ENCODE measurements around the gene IGFBP6. TPM values are rescaled to one million over a fixed set of nuclear protein-coding genes. Genes with fewer than 3 reads are reported as not detected.

The IGFBP6 gene
- total RNA-seq, 2 experiments from 2014 or later, result 3.7 to 6.4 TPM

DNA sequence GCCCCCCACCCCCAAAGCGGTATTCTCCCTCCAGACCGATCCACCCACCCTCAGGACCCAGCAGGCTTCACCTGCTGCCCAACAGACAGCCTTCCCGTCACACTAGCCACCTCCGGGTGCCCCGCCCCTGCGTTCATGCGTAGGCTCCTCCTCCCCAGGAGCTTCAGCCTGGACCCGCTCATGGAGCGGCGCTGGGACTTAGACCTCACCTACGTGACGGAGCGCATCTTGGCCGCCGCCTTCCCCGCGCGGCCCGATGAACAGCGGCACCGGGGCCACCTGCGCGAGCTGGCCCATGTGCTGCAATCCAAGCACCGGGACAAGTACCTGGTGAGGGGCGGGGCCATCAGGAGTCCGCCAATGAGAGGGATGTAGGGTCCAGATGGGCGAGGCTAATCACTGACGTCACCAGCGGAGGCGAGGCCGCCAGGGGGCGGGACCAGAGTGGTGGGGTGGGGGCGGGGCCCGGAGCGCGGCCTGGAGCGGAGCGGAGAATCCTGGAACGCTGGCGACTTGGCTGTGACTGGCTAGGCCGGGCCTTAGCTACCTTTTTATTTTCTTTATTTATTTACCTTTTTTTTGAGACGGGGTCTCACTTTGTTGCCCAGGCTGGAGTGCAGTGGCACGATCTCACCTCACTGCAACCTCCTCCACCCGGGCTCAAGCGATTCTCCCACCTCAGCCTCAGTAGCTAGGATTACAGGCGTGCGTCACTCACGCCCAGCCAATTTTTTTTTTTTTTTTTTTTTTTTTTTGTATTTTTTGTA lies 43.2 kb upstream of the IGFBP6 start:
- Mint-ChIP-seq H3K4me1 (ENCODE audit: low read depth) (peaks cover 11% of the 10 kb centered on the region), H3K27ac (peak overlapping the region; percentile 83), H3K36me3 (ENCODE audit: low read depth) (no peaks in the 10 kb centered on the region), H3K9me3 (no peaks in the 10 kb centered on the region), H3K4me3 (peak overlapping the region; percentile 95), H3K27me3 (ENCODE audit: low read depth) (no peaks in the 10 kb centered on the region)
- CTCF ChIA-PET, result interaction anchor here (0.6 to 4.2 kb wide), 13 partner anchors 8 to 1034 kb away, joined by 3 to 32 read pairs (median 3); partner anchors contain the start of genes AAAS and SOAT2
- intact Hi-C loops (cut with micrococcal nuclease), result loop anchor here (1.0 kb wide), 2 partner anchors 25 to 48 kb away; partner anchors contain the start of genes EIF4B and SPRYD3
- peak; percentile 95 for DNase-seq

DNA sequence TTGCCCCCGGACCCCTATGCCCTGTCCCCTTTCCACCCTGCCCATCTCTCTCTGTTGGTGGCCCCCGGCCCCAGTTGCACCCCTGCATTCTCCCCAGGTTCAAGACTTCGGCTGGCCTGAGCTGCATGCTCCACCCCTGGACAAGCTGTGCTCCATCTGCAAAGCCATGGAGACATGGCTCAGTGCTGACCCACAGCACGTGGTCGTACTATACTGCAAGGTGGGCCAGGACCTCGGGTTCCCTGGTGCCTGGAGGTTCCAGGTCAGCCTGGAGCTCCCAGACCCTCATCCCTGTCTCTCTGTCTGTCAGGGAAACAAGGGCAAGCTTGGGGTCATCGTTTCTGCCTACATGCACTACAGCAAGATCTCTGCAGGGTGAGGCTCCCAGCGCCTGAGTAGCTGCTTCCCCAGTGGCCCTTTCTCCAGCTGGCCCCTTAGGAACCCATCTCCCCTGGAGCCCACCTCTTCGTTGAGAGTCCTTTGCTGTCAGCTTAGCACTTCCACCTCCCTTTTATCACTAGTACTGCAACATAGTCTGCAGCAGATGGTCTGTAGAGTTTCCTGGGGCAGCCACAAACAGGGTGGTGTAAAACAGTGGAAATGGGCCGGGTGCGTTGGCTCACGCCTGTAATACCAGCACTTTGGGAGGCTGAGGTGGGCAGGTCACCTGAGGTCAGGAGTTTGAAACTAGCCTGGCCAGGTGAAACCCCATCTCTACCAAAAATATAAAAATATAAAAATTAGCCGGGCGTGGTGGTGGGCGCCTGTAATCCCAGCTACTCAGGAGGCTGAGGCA lies 41.8 kb upstream of the IGFBP6 start:
- H3K4me3 Mint-ChIP-seq, result no peak overlapping the region
- H3K36me3 Mint-ChIP-seq (ENCODE audit: low read depth), result no peaks in the 10 kb centered on the region
- no peaks in the 10 kb centered on the region for H3K27me3 Mint-ChIP-seq (ENCODE audit: low read depth)
- no peak overlapping the region for H3K27ac Mint-ChIP-seq
- H3K4me1 Mint-ChIP-seq (ENCODE audit: low read depth), result peaks cover 8% of the 10 kb centered on the region
- CTCF ChIA-PET, result interaction anchor here (0.5 to 4.2 kb wide), 7 partner anchors 10 to 242 kb away, joined by 3 to 32 read pairs (median 4); partner anchors contain the start of gene SOAT2
- no peak for DNase-seq
- H3K9me3 Mint-ChIP-seq, result no peaks in the 10 kb centered on the region
- intact Hi-C loops (cut with micrococcal nuclease), result no loop called here

DNA sequence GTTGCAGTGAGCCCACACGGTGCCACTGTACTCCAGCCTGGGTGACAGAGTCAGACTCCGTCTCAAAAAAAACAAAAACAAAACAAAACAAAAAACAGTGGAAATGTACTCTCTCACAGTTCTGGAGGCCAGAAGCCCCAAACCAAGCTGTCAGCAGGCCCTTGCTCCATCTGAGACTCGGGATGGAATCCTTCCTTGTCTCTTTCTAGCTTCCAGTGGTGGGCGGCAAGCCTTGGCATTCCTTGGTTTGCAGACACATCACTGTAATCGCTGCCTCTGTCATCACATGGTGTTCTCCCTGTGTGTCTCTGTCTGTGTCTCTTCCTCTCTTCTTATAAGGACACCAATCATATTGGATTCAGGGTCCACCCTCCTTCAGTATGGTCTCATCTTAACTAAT lies 41.2 kb upstream of the IGFBP6 start:
- Mint-ChIP-seq H3K4me1 (ENCODE audit: low read depth) (peaks cover 8% of the 10 kb centered on the region), H3K4me3 (no peak overlapping the region), H3K27ac (no peak overlapping the region), H3K9me3 (no peaks in the 10 kb centered on the region), H3K36me3 (ENCODE audit: low read depth) (no peaks in the 10 kb centered on the region), H3K27me3 (ENCODE audit: low read depth) (no peaks in the 10 kb centered on the region)
- no peak for DNase-seq
- CTCF ChIA-PET, result interaction anchor here (0.5 to 4.2 kb wide), 6 partner anchors 10 to 242 kb away, joined by 3 to 32 read pairs (median 4); no protein-coding TSS in a partner anchor
- intact Hi-C loops (cut with micrococcal nuclease), result no loop called here

DNA sequence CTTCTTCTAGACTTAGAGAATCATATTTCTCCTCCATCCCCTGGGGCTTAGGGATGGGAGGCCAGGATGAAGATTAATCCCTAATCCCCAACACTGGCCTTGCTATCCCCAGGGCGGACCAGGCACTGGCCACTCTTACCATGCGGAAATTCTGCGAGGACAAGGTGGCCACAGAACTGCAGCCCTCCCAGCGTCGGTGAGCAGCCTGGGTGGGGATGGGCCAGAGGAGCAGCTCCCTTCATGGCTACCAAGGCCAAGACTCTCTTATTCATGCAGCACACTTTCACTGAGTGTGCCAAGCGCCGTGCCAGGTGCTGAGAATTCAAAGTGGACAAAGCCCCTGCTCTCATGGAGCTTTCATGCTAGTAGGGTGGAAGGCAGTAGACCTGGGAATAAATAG lies 40.6 kb upstream of the IGFBP6 start:
- H3K27me3 Mint-ChIP-seq (ENCODE audit: low read depth), result no peaks in the 10 kb centered on the region
- intact Hi-C loops (cut with micrococcal nuclease), result no loop called here
- H3K4me3 Mint-ChIP-seq, result no peak overlapping the region
- H3K4me1 Mint-ChIP-seq (ENCODE audit: low read depth), result peaks cover 8% of the 10 kb centered on the region
- DNase-seq, result no peak
- H3K27ac Mint-ChIP-seq, result no peak overlapping the region
- H3K9me3 Mint-ChIP-seq, result no peaks in the 10 kb centered on the region
- H3K36me3 Mint-ChIP-seq (ENCODE audit: low read depth), result no peaks in the 10 kb centered on the region
- CTCF ChIA-PET, result interaction anchor here (1.1 to 4.2 kb wide), 3 partner anchors 9 to 41 kb away, joined by 3 to 32 read pairs (median 7); no protein-coding TSS in a partner anchor

DNA sequence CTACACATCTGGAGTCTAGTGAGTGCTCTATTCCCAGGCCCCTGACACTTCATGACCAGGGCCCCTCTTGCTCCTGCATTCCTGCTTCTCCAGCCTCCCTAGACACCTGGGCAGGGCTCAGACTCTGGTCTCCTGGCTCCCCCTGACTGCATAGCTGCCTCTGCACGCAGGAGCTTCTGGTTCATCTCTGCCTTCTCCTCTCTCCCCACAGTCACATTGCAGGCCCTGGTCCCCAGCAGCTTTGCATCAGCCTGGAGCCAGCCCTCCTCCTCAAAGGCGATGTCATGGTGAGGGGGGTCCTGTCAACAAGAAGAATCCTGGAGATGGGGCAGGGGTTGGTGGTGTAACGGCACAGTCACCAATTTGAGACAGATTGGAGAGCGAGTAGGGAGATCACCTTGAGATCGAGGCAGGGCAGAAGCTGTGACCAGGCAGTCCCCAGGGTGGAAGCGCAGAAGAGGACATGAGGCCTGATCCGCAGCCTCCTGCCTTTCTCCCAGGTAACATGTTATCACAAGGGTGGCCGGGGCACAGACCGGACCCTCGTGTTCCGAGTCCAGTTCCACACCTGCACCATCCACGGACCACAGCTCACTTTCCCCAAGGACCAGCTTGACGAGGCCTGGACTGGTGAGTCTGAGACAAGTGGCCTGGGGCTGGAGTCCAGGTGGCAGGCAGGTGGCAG lies 39.5 kb upstream of the IGFBP6 start:
- Mint-ChIP-seq H3K36me3 (ENCODE audit: low read depth) (no peaks in the 10 kb centered on the region), H3K27me3 (ENCODE audit: low read depth) (no peaks in the 10 kb centered on the region), H3K4me1 (ENCODE audit: low read depth) (peaks cover 8% of the 10 kb centered on the region), H3K9me3 (no peaks in the 10 kb centered on the region), H3K27ac (no peak overlapping the region), H3K4me3 (no peak overlapping the region)
- CTCF ChIA-PET, result interaction anchor here (0.5 to 2.0 kb wide), 4 partner anchors 8 to 63 kb away, joined by 3 to 7 read pairs (median 4); no protein-coding TSS in a partner anchor
- intact Hi-C loops (cut with micrococcal nuclease), result no loop called here
- DNase-seq, result no peak

DNA sequence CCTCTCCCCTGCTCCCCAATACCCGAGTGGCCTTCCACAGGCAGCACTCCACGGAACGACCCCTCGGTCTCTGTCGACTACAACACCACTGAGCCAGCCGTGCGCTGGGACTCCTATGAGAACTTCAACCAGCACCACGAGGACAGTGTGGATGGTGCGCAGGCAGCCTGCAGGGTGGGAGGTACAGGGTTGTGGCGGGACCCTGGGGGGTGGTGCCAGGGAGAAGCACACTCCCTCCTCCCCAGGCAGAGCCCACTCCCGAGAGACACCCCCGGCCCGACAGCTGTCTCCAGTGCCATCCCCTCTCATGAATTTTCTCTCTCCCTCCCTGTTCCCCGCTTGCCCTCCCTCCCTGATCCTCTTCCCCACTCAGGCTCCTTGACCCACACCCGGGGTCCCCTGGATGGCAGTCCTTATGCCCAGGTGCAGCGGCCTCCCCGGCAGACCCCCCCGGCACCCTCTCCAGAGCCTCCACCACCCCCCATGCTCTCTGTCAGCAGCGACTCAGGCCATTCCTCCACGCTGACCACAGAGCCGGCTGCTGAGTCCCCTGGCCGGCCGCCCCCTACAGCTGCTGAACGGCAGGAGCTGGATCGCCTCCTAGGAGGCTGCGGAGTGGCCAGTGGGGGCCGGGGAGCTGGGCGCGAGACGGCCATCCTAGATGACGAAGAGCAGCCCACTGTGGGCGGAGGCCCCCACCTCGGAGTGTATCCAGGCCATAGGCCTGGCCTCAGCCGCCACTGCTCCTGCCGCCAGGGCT lies 38.6 kb upstream of the IGFBP6 start:
- H3K27ac Mint-ChIP-seq, result no peak overlapping the region
- H3K4me1 Mint-ChIP-seq (ENCODE audit: low read depth), result peaks cover 4% of the 10 kb centered on the region
- CTCF ChIA-PET, result interaction anchor here (2.0 kb wide), 1 partner anchor 40 kb away, joined by 5 read pairs; no protein-coding TSS in a partner anchor
- H3K9me3 Mint-ChIP-seq, result no peaks in the 10 kb centered on the region
- intact Hi-C loops (cut with micrococcal nuclease), result no loop called here
- DNase-seq, result no peak
- no peak overlapping the region for H3K4me3 Mint-ChIP-seq
- H3K36me3 Mint-ChIP-seq (ENCODE audit: low read depth), result no peaks in the 10 kb centered on the region
- H3K27me3 Mint-ChIP-seq (ENCODE audit: low read depth), result no peaks in the 10 kb centered on the region

DNA sequence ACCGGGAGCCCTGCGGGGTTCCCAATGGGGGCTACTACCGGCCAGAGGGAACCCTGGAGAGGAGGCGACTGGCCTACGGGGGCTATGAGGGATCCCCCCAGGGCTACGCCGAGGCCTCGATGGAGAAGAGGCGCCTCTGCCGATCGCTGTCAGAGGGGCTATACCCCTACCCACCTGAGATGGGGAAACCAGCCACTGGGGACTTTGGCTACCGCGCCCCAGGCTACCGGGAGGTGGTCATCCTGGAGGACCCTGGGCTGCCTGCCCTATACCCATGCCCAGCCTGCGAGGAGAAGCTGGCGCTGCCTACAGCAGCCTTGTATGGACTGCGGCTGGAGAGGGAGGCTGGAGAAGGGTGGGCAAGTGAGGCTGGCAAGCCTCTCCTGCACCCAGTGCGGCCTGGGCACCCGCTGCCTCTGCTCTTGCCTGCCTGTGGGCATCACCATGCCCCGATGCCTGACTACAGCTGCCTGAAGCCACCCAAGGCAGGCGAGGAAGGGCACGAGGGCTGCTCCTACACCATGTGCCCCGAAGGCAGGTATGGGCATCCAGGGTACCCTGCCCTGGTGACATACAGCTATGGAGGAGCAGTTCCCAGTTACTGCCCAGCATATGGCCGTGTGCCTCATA lies 37.9 kb upstream of the IGFBP6 start:
- H3K36me3 Mint-ChIP-seq (ENCODE audit: low read depth), result no peaks in the 10 kb centered on the region
- CTCF ChIA-PET, result interaction anchor here (2.0 kb wide), 1 partner anchor 40 kb away, joined by 5 read pairs; no protein-coding TSS in a partner anchor
- intact Hi-C loops (cut with micrococcal nuclease), result no loop called here
- H3K4me1 Mint-ChIP-seq (ENCODE audit: low read depth), result no peaks in the 10 kb centered on the region
- no peak overlapping the region for H3K4me3 Mint-ChIP-seq
- H3K9me3 Mint-ChIP-seq, result no peaks in the 10 kb centered on the region
- no peaks in the 10 kb centered on the region for H3K27me3 Mint-ChIP-seq (ENCODE audit: low read depth)
- no peak for DNase-seq
- H3K27ac Mint-ChIP-seq, result no peak overlapping the region

DNA sequence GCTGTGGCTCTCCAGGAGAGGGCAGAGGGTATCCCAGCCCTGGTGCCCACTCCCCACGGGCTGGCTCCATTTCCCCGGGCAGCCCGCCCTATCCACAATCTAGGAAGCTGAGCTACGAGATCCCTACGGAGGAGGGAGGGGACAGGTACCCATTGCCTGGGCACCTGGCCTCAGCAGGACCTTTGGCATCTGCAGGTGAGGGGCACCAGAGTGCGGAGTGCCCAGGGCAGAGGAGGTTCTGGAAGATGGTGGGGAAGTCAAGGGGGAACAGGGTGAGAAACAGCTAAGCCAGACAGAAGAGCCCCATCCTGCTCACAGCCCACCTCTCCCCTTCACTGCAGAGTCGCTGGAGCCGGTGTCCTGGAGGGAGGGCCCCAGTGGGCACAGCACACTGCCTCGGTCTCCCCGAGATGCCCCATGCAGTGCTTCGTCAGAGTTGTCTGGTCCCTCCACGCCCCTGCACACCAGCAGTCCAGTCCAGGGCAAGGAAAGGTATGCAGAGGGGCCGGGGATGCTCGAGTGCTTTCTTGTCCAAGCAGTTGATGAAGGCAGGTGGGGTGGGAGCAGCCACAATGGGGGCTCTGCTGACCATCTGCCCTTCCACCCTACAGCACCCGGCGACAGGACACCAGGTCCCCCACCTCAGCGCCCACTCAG lies 37.3 kb upstream of the IGFBP6 start:
- Mint-ChIP-seq H3K27ac (no peak overlapping the region), H3K36me3 (ENCODE audit: low read depth) (peaks cover 2% of the 10 kb centered on the region), H3K9me3 (no peaks in the 10 kb centered on the region), H3K27me3 (ENCODE audit: low read depth) (no peaks in the 10 kb centered on the region), H3K4me3 (no peak overlapping the region), H3K4me1 (ENCODE audit: low read depth) (no peaks in the 10 kb centered on the region)
- CTCF ChIA-PET, result interaction anchor here (2.0 to 2.1 kb wide), 2 partner anchors 39 to 42 kb away, joined by 5 to 9 read pairs; partner anchors contain the start of gene SOAT2
- intact Hi-C loops (cut with micrococcal nuclease), result no loop called here
- DNase-seq, result no peak

DNA sequence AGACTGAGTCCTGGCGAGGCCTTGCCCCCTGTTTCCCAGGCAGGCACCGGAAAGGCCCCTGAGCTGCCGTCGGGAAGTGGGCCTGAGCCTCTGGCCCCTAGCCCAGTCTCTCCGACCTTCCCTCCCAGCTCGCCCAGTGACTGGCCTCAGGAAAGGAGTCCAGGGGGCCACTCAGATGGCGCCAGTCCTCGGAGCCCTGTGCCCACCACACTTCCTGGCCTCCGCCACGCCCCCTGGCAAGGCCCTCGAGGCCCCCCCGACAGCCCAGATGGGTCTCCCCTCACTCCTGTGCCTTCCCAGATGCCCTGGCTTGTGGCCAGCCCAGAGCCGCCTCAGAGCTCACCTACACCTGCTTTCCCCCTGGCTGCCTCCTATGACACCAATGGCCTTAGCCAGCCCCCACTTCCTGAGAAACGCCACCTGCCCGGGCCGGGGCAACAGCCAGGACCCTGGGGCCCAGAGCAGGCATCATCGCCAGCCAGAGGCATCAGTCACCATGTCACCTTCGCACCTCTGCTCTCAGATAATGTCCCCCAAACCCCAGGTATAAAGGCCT lies 36.7 kb upstream of the IGFBP6 start:
- intact Hi-C loops (cut with micrococcal nuclease), result no loop called here
- Mint-ChIP-seq H3K27me3 (ENCODE audit: low read depth) (no peaks in the 10 kb centered on the region), H3K9me3 (no peaks in the 10 kb centered on the region), H3K27ac (no peak overlapping the region), H3K4me3 (no peak overlapping the region), H3K36me3 (ENCODE audit: low read depth) (peaks cover 3% of the 10 kb centered on the region), H3K4me1 (ENCODE audit: low read depth) (no peaks in the 10 kb centered on the region)
- CTCF ChIA-PET, result interaction anchor here (2.1 kb wide), 1 partner anchor 42 kb away, joined by 9 read pairs; the partner anchor contains the start of gene SOAT2
- no peak for DNase-seq

DNA sequence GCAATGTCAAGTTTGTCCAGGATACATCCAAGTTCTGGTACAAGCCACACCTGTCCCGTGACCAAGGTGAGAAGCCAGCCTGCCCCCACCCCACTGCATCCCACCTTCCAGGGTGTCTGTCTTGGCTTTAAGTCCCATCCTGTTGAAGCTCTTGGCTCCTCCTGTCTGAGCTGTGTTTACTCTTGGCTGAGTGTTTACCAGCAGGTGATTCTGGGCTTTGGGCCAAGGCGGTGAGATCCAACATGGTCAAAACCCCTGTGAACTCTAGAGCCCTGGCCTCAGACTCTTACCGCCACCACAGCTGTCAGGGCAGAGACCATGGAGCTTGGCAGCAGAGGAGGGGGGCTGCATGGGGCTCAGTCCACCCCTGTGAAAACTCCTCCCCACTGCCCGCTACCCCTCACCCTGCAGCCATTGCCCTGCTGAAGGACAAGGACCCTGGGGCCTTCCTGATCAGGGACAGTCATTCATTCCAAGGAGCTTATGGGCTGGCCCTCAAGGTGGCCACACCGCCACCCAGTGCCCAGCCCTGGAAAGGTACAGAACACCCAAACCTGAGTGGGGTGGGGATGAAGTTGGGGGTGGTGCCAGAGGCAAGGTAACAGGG lies 36.0 kb upstream of the IGFBP6 start:
- CTCF ChIA-PET, result interaction anchor here (0.8 to 2.1 kb wide), 6 partner anchors 8 to 151 kb away, joined by 3 to 9 read pairs (median 4); partner anchors contain the start of gene SOAT2
- intact Hi-C loops (cut with micrococcal nuclease), result no loop called here
- H3K4me1 Mint-ChIP-seq (ENCODE audit: low read depth), result peaks cover 5% of the 10 kb centered on the region
- no peak overlapping the region for H3K4me3 Mint-ChIP-seq
- no peaks in the 10 kb centered on the region for H3K27me3 Mint-ChIP-seq (ENCODE audit: low read depth)
- H3K9me3 Mint-ChIP-seq, result no peaks in the 10 kb centered on the region
- peaks cover 4% of the 10 kb centered on the region for H3K36me3 Mint-ChIP-seq (ENCODE audit: low read depth)
- no peak for DNase-seq
- H3K27ac Mint-ChIP-seq, result no peak overlapping the region

Measured in activated naive CD4-positive, alpha-beta T cell treated with anti-CD3 and anti-CD28 coated beads for 36 hours (primary cell).